Epithelial cell of esophagus (primary cell): Measurements from ENCODE around the gene RTCB.

Experiments used
- DNase-seq: peaks from one replicate; pipeline ENCODE4 v3.0.0; 2010; ENCODE audit warnings: low read depth
- H3K4me3 ChIP-seq: 2 replicates; pipeline ENCODE4 v1.5.1; 2011; ENCODE audit warnings: mild to moderate bottlenecking, low read length, control low read depth
- TF ChIP-seq, protein P1 (sequence below): IDR thresholded peaks from 2 replicates; pipeline ENCODE4 v1.5.1; 2011; ENCODE audit warnings: low read depth, mild to moderate bottlenecking, low read length, control low read depth, inconsistent platforms; ENCODE audit not compliant: insufficient read depth; ENCODE audit errors: missing control alignments

Gene RTCB

GRCh38 chr22:32396746-32397145, 15.3 kb downstream of the RTCB start:
- DNase-seq: peak; percentile 33
- H3K4me3 ChIP-seq: no peak overlapping the region
- TF ChIP-seq, protein P1, sequence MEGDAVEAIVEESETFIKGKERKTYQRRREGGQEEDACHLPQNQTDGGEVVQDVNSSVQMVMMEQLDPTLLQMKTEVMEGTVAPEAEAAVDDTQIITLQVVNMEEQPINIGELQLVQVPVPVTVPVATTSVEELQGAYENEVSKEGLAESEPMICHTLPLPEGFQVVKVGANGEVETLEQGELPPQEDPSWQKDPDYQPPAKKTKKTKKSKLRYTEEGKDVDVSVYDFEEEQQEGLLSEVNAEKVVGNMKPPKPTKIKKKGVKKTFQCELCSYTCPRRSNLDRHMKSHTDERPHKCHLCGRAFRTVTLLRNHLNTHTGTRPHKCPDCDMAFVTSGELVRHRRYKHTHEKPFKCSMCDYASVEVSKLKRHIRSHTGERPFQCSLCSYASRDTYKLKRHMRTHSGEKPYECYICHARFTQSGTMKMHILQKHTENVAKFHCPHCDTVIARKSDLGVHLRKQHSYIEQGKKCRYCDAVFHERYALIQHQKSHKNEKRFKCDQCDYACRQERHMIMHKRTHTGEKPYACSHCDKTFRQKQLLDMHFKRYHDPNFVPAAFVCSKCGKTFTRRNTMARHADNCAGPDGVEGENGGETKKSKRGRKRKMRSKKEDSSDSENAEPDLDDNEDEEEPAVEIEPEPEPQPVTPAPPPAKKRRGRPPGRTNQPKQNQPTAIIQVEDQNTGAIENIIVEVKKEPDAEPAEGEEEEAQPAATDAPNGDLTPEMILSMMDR: no peak

GRCh38 chr22:32396255-32396654, 15.8 kb downstream of the RTCB start:
- DNase-seq: no peak
- TF ChIP-seq, protein P1: no peak
- no peak overlapping the region for H3K4me3 ChIP-seq

GRCh38 chr22:32395107-32395506, 16.9 kb downstream of the RTCB start:
- no peak for DNase-seq
- no peak overlapping the region for H3K4me3 ChIP-seq
- TF ChIP-seq, protein P1: no peak

DNA sequence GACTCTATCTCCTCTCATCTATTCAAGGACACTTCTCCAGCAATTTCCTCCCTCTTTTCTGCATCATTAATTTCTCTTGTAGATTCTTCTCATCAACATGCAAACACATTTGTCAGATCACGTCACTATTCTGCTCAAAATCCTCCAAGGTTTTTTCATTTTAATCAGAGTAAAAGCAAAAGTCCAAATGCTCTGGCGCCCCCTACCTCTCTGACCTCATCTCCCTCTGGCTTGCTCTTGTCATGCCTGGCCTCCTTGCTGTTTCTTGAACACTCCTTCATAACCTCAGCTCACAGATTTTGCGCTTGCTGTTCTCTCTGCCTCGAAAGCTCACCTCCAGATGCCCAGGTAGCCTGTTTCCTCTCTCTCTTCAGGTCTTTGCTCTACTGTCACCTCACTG, 22.4 kb downstream of the RTCB start:
- TF ChIP-seq, protein P1: peak; percentile 37
- no peak for DNase-seq
- no peak overlapping the region for H3K4me3 ChIP-seq

DNA sequence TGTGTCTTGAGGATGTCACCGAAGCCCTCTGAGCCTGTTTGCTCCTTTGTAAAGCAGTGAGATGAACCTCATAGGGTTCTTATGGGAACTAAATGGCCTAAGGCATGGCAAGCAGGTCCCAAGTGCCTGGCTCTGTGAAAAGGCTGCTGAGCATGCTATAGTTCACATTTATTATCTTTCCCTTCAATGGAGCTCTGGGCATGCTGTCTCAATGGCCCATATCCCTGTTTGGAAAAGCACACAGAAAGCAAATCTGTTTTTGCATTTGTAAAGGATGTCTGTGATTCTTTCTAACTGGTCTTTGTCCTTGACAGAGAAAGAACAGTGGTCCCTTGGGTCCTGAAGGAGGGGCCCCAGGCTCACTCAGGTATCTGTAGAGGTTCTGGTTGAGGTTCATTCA, 26.4 kb downstream of the RTCB start:
- DNase-seq: no peak
- no peak overlapping the region for H3K4me3 ChIP-seq
- TF ChIP-seq, protein P1: no peak

GRCh38 chr22:32380991-32381390, 31.1 kb downstream of the RTCB start:
- TF ChIP-seq, protein P1: no peak
- no peak overlapping the region for H3K4me3 ChIP-seq
- DNase-seq: peak; percentile 60

DNA sequence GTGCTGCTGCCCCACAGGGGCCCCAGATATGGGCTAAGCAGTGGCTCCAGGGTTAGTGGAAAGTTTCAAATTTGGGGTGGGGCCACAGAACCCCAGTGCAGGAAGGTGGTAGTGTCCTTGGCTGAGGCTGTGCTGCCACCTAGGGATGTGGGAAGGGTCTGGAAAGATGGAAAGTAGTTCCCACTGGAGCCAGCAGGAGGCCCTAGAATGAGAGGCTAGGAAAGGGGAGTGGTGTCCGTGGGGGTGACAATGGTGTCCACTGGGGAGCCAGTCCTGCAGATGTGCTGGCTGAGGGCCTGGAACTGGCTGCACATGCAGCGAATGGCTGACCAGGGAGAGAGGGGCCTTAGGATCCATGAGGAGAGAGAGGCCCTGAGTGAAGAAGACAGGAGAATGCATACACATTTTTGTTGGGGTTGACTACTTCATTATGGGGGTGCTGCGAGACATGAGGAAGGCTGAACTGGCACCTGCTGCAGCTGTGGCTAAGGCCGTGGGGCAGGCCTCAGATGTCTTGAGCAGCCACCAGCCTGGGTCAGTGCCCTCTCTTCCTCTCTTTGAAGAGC, 33.3 kb downstream of the RTCB start:
- no peak overlapping the region for H3K4me3 ChIP-seq
- TF ChIP-seq, protein P1: peak; percentile 72
- peak; percentile 51 for DNase-seq
